Amniotic epithelial cell (primary cell): Measurements from ENCODE around the gene INIP.
"Not testable (repeated sequence)": the region's sequence is repeated elsewhere in the genome, so short reads cannot be mapped to it uniquely, and the experiment has no call there.

ENCODE experiments used
- DNase-seq: peaks from one replicate; pipeline ENCODE4 v3.0.0-alpha.2; 2010; ENCODE audit warnings: low read depth

Gene INIP

DNA sequence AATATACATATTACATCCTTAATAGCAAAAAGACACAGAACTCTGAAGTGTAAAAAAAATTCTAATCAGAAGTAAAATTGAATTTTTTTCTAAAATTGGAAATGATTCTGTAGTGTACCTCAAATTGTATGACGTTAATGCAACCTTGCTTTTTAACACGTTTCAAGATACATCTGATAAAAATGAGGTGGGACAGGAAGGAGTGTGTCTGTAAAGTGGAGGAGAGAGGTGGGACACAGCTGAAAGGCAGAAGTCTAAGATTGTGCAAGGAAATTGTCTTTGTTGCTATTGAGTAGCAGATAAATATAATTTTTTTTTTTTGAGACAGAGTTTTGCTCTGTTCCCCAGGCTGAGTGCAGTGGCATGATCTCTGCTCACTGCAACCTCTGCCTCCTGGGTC, 17.0 kb upstream of the INIP start:
- DNase-seq, result no peak

DNA sequence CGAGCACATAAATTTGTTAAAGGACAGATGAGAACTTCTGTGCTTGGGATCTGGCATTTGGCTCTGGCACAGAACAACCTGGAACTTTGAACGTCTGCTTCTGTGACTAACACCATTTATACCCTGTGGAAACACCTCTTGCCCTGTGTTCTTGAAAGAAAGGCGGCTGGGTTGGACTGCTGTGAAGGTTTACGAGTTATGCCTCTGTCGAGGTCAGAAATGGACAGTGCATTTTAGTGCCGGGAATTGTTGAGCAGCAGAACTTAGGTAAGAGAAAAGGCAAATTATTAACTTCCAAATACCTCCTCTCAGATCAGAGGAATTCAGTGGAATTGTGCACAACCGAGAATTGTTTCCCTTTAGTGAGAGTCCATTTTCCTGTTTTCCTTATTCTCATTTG, 14.1 kb upstream of the INIP start:
- no peak for DNase-seq

DNA sequence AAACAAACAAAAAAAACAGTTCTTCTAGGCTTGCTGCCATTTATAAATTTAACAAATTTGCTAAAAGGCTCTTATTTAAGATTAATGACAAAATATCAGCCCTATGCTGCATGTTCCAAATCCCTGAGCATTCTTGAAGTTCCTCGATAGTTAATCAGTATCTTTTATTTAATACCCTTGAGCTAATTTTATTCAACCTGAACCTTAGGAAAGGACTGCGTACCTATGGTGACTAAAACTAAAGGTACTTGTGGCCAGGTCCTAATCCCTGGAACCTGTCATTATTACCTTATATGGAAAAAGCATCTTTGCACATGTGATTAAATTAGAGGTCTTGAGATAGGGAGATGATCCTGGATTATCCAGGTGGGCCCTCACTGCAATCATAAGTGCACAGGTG, 10.5 kb upstream of the INIP start:
- no peak for DNase-seq

DNA sequence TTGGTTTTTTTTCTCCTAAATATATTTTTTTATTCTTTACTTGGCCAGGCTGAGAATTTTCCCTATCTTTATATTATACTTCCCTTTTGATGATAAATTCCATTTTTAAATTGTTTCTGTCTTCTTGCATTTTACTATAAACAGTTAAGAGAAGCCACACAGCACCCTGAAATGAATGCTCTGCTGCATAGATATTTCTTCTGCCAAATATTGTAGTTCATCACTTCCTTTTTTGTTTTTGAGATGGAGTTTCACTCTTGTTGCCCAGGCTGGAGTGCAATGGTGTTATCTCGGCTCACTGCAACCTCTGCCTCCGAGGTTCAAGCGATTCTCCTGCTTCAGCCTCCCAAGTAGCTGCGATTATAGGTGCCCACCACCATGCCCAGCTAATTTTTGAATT, 8.5 kb upstream of the INIP start:
- no peak for DNase-seq

DNA sequence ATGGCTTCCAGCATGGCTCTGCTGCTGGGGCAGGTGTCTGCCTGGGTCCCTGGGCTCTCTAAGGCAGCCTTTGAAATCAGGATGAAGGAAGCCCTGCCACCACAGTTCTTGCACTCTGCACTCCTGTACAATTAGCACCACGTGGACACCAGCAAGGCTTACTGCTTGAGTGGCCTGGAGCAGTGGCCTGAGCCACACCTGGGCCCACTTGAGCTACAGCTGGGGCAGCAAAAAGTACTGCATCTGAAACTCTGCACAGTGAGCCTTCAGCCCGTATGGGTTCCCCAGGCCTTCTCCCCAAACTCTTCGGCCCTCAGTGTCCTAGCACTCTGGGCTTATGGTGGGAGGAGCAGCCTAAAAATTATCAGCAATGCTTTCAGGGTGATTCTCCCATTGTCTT, 8.0 kb upstream of the INIP start:
- no peak for DNase-seq

DNA sequence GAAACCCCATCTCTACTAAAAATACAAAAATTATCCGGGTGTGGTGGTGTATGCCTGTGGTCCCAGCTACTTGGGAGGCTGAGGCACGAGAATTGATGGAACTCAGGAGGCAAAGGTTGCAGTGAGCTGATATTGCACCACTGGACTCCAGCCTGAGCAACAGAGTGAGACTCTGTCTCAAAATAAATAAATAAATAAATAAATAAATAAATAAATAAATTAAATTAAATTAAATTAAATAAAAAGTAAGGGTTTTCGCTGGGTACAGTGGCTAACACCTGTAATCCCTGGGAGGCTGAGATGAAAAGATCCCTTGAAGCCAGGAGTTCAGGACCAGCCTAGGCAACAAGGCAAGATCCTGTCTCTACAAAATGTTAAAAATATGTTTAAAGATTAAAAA, 4.8 kb upstream of the INIP start:
- DNase-seq, result not testable (repeated sequence)

DNA sequence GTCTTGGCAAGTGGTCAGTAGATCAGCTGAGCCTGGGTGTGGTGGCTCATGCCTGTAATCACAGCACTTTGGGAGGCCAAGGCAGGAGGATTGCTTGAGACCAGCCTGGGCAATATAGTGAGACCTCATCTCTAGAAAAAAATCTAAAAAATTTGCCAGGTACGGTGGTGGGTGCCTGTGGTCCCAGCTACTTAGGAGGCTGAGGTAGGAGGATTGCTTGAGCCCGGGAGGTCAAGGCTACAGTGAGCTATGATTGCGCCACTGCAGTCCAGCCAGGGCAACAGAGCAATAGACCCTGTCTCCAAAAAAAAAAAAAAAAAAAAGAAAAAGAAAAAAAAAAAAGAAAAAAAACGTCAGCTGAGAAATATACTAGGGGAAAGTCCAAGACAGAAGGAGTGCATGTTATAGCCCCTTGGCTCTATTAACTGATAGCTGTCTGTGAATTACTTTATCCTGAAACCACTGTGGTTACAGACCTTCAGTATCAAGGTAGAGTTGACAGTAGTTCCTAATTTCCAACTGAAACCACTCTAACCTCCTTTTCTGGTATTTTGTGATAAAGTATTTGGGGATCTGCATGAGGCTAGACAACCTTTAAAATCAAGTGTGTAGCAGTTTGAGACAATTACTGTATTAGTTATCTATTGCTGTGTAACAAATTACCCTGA, 2.3 kb upstream of the INIP start:
- no peak for DNase-seq

DNA sequence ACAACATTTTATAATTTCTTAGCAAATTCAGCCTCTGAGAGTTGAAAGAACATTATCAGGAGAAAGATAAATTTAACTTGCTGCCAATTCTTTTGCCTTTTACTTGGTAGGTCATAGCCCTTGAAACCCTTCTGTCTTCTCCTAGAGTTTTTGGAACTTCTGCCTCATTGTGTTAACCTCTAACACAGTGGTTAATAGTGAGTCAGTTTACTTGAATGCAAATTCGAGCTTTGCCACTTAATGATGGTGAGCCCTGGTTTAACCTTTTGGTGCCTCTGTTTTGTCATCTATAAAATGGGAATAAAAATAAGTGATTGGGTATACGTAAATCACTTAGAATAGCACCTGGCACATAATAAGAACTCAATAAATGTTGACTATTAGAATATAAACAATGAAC, 1.8 kb upstream of the INIP start:
- no peak for DNase-seq

DNA sequence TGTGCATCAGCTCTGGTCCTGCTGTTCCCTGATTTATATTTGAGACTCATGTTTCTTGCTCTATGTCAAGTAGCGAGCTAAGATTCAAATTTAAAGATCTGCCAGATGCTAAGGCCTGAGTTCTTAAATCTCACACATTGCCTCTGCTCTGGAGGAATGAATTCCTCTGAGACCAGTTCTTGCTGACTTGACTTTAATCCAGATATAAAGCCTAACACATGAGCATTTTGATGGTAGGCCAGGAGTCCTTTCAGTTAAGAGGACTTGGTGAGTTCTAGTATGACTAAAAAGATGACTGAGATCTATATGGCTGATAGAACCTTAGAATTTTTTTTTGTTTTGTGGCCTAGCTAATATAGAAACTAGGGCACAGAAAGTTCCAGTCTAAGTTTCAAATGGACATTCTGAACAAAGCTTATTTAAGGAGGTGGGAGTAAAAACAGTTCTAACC, 1.3 kb upstream of the INIP start:
- no peak for DNase-seq

DNA sequence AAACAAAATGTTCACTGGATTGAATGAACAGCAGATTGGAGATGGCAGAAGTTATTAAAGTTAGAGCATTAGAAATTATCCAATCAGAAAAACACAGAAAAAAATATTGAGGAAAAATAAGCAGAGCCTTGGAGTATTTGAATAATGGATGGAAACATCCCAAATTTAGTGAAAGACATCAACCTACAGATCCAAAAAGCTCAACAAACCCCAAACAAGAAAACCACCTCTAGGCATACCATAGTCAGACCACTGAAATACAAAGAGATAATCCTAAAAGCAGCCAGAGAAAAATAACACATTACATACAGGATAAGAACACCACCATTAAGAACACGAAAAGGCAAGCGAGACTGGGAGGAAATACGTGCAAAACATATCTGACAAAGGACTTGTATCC, 5.2 kb downstream of the INIP start:
- DNase-seq, result no peak

DNA sequence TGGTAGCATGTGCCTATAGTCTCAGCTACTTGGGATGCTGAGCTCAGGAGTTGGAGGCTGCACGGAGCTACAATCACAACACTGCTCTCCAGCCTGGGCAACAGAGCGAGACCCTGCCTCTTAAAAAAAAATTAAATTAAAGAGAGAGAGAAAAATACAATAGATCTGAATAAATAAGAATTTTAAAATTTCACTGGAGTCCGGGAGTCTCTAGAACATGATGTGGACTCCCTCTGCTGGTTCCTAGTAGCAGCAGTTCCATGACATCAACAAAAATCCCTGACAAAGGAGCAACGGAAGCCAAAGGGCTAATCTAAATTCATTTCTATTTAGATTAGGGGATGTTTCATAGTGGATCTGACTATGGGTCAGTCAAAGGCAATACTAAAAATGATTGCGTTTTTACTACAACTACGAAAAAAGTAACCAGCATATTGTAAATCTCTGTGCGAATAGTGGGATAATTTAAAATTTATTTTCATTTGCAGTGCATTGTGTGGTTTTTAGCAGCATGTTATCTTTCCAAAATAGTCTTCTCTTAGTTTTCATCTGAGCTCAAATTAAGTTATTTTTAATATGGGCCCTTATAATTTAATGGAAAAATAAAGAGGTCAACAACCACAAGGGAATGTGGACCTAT, 6.7 kb downstream of the INIP start:
- peak; percentile 51 for DNase-seq

DNA sequence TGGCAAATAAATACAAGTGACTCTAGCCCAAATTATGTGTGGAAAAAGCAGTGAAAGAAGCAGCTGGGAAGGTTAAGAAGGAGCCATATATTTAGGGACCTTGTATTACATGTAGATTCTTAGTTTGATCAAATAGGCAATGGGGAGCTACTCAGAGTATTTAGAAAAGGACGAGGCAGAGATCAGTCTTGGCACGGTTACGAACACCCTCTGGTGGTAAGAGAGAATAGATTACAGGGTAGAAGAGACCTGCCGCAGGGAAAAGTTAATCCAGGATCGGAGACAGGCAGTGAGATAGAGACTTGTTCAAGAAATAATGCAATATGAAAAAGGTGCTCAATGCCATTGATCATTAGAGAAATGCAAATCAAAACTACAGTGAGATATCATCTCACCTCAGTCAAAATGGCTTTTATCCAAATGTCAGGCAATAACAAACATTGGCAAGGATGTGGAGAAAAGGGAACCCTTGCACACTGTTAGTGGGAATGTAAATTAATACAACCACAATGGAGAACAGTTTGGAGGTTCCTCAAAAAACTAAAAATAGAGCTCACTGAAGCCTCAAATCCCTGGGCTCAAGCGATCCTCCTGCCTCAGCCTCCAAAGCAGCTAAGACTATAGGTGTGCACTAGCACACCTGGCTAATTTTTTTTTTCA, 12.0 kb downstream of the INIP start:
- DNase-seq, result peak; percentile 60

DNA sequence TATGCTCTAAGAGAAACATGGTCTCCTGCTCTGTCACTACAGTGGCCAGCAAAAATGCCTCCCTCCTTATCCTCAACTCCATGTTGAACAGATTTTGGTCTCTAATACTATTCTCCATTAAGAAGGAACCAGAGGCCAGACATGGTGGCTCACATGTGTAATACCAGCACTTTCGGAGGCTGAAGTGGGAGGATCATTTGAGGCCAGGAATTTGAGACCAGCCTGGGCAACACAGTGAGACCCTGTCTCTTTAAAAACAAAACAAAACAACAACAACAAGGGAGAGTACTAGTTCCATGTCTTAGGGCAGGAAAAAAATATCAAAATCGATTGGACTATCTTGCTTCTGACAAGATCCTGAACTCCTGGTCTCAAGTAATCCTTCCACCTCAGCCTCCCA, 14.6 kb downstream of the INIP start:
- DNase-seq, result no peak

DNA sequence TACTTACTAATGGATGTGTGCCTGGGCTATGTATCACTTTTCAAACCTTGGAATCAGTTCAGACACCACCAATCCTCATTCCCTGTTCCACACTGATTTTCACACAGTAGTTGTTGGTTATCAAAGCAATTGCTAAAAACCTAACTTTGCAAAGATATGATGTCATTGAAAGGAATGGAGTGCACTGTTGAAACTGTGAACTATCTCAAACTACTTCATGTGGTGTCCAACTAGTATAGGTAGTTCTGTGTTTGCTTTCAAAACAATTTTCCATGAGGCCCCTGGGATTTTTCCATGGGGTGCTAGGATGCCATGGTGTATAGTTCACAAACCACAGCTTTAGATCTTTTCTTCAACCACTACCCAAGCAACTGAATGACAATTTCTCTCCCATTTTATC, 17.8 kb downstream of the INIP start:
- DNase-seq, result peak; percentile 13

DNA sequence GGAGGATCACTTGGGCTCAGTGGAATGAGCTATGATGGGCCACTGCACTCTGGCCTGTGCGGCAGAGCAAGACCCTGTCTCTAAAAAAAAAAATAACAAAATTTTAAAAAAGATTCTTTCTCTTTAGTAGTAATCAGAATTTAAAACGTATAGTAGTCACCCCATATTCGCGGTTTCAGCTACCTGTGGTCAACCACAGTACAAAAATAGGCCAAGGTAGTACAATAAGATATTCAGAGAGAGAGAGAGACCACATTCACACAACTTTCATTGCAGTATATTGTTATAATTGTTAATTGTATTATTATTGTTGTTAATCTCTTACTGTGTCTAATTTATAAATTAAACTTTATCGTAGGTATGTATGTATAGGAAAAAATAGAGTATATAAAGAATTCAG, 18.7 kb downstream of the INIP start:
- DNase-seq, result no peak

DNA sequence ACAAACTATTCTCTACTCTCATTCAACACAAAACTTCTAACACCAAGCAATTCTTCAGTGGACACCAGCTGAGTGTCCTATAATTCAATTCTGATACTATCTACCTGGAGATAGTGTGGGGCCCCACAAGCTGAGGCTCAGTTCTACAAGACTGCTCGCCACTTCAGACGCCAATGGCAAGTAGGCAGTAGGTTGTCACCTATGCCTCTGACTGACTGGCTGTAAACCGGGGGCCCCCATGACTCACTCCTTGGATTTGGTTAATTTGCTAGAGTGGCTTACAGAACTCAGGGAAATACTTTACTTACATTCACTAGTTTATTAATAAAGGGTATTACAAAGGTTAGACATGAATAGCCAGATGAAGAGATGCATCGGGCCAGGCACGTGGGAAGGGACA, 21.5 kb downstream of the INIP start:
- no peak for DNase-seq

DNA sequence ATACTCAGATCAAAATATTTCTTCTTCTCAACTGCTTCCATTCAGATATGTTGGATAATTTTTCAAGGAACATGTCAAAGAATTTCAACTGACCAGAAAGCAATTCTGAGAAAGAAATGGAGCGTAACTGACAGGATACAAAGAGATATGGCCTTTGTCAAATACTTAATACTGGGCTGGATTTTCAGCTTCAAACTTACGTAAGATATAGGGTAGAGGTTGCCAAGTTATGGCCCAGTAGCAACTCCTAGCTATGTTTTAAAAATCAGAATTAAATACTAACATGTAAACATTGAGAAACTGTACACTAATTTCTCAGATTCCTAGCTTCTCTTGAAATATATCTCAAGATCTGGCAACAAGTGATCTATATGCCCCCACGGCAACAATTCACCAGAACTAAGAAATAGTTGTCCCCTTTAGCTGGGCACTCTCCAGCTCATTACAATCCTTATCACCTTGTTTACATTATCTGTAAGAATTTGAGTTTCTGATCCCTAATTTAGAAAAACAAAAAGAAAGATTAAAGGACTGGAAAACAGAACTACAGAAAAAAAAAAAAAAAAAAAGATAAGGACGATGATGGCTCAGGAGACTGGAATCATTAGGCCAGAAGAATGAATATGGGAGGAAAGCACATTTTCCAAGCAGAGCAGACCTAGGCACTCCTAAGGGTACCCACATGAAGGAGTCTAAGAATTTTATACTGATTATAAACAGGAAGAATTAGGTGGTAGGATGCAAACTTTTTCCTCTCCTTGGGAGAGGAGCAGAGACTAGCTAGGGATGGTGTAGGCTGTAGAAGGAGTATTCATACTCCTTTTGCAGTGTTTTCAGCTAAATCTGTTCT, 23.0 kb downstream of the INIP start:
- peak; percentile 51 for DNase-seq

DNA sequence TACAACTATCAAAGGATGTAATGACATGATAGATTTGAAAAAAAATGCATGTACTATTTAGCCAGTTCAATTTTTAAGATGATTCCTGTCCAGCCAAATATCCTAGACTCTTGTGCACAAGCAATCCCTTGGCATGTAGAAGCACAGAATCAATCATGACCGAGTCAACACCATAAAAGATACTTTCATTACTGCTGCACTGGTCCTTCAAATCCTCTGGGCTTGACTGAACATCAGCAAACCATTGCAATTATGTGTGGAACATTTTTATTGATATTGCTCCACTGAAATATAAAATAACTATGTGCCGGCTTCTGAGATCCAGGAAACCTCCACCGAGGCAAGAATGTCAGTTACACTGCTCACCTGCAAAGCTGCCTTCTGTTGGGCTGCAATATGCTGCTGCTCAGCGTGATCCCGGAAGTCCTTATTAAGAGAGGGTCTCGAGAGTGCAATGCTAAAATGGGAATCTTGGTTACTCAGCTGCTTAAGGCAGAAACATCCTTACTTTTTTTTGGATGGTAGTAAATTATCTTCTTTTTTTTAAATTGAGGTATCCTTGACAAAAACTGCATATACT, 28.7 kb downstream of the INIP start:
- no peak for DNase-seq

DNA sequence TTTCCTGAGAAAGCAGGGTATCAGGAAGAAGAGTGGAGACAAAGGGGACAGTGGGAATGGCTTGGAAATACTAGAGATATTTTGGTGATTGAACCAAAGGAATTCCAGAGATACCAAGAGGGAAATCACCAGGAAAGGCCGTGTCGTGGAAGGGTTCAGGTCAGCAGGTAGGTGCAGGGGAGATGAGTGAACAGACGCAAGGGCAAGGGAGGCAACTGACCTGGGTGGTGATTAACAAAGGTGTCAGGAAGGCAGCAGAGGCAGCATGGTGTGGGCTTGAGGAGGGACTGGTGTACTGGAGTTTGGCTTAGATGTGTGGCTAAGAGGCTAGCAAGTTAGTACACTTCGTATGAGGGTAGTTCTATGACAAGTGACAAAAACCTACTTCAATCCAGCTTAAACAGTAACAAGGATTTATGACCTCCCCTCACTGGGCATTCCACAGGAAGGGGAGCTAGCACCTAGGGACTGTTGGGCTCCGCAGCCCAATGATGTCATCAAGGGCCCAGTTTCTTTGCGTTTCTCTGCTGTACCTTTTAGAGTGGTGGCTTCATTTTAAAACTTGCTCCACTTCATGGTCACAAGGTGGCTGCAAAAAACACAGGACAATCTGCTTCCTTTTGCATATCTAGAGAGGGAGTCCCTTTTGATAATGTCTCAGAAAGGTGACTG, 37.0 kb downstream of the INIP start:
- no peak for DNase-seq

DNA sequence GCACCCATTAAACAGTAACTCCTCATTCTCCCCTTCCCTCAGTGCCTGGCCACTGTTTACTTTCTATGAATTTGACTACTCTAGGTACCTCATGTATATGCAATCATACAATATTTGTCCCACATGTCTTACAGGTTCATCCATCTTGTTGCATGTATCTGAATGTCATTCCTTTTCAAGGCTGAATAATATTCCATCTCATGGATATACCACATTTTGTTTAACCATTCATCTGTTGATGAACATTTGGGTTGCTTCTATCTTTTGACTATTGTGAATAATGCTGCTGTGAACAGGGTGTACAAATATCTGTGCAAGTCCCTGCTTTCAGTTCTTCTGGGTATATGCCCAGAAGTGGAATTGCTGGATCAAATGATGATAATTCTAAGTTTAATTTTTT, 40.9 kb downstream of the INIP start:
- no peak for DNase-seq

DNA sequence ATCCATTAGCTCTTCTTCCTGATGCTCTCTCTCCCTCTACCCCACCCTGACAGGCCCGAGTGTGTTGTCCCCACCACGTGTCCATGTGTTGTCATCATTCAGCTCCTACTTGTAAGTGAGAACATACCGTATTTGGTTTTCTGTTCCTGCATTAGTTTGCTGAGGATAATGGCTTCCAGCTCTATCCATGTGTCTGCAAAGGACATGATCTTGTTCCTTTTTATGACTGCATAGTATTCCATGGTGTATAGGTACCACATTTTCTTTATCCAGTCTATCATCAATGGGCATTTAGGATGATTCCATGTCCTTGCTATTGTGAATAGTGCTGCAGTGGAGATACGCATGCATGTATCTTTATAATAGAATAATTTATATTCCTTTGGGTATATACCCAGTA, 44.7 kb downstream of the INIP start:
- not testable (repeated sequence) for DNase-seq
